Glutamatergic neuron (in vitro differentiated cells): ENCODE results near the gene UCP2. TPM values are rescaled to one million over a fixed set of nuclear protein-coding genes. Genes with fewer than 3 reads are reported as not detected.

Experiments
- DNase-seq: peaks from one replicate; pipeline ENCODE4 v3.0.0; 2022
- H3K27ac Mint-ChIP-seq: one replicate; pipeline ENCODE4 v1.8.0; 2020; ENCODE audit warnings: mild to moderate bottlenecking, mixed read lengths, inconsistent platforms; ENCODE audit not compliant: unreplicated experiment
- H3K27me3 Mint-ChIP-seq: one replicate; pipeline ENCODE4 v1.8.0; 2020; ENCODE audit warnings: mild to moderate bottlenecking, moderate library complexity, mixed read lengths, inconsistent platforms; ENCODE audit not compliant: unreplicated experiment
- H3K36me3 Mint-ChIP-seq: one replicate; pipeline ENCODE4 v1.8.0; 2020; ENCODE audit warnings: mild to moderate bottlenecking, mixed read lengths, inconsistent platforms; ENCODE audit not compliant: unreplicated experiment
- H3K4me1 Mint-ChIP-seq: one replicate; pipeline ENCODE4 v1.8.0; 2020; ENCODE audit warnings: mild to moderate bottlenecking, low read depth, mixed read lengths, inconsistent platforms; ENCODE audit not compliant: unreplicated experiment
- H3K4me3 Mint-ChIP-seq: one replicate; pipeline ENCODE4 v1.8.0; 2020; ENCODE audit warnings: mild to moderate bottlenecking, mixed read lengths, inconsistent platforms; ENCODE audit not compliant: unreplicated experiment
- H3K9me3 Mint-ChIP-seq: one replicate; pipeline ENCODE4 v1.8.0; 2020; ENCODE audit warnings: mild to moderate bottlenecking, moderate library complexity, mixed read lengths, inconsistent platforms; ENCODE audit not compliant: unreplicated experiment
- total RNA-seq: library from RNA; stranded (reverse); fragmentation: NEBNext Ultra II Directional; extraction: Animal tissue kit (Norgen Biotek cat#: 25700); gene quantifications from one replicate; pipeline ENCODE4 v1.2.1, GENCODE V29; 2021; ENCODE audit not compliant: unreplicated experiment
- TF ChIP-seq, protein P1 (sequence below): fragments of 200-600 bp; sonication (generic); IDR thresholded peaks from one replicate; pipeline ENCODE4 v1.5.0; 2021; ENCODE audit not compliant: partially characterized antibody, unreplicated experiment

Gene UCP2
- total RNA-seq, 1 donor from 2014 or later = 91.1 TPM

DNA sequence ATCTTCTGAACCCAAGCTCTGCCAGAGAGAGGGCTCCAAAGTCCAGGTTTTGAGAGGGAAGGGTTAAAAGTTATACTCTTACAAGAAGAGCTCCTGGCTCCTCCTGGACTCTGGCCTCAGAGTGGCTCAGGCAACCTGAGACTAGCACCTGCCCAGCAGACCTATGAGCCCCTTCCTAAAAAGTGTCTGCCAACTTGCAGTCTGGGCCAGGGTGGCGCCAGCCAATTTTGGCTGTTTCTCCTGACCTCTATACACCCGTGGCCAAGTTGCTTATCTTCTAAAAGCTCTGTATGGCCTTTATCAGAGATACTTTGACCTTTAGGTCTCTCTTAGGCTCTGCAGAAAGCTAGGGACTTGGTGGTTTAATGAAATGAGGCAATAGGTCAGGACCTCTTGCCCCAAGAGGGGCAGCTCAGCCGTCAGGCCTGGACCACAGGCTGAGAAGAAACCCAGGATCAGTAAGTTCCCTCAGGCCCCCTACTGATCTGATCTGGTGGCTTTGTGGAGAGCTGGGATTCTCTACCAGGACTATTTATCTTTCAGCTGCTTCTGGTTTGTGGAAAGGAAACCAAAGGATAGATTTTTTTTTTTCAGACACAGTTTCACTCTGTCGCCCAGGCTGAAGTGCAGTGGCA lies 36.6 kb upstream of the UCP2 start:
- peaks cover 7% of the 10 kb centered on the region for H3K36me3 Mint-ChIP-seq
- DNase-seq = no peak
- peaks cover 1% of the 10 kb centered on the region for H3K27me3 Mint-ChIP-seq
- H3K4me3 Mint-ChIP-seq = no peak overlapping the region
- no peak overlapping the region for H3K27ac Mint-ChIP-seq
- H3K4me1 Mint-ChIP-seq = no peaks in the 10 kb centered on the region
- no peaks in the 10 kb centered on the region for H3K9me3 Mint-ChIP-seq
- TF ChIP-seq, protein P1, sequence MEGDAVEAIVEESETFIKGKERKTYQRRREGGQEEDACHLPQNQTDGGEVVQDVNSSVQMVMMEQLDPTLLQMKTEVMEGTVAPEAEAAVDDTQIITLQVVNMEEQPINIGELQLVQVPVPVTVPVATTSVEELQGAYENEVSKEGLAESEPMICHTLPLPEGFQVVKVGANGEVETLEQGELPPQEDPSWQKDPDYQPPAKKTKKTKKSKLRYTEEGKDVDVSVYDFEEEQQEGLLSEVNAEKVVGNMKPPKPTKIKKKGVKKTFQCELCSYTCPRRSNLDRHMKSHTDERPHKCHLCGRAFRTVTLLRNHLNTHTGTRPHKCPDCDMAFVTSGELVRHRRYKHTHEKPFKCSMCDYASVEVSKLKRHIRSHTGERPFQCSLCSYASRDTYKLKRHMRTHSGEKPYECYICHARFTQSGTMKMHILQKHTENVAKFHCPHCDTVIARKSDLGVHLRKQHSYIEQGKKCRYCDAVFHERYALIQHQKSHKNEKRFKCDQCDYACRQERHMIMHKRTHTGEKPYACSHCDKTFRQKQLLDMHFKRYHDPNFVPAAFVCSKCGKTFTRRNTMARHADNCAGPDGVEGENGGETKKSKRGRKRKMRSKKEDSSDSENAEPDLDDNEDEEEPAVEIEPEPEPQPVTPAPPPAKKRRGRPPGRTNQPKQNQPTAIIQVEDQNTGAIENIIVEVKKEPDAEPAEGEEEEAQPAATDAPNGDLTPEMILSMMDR = no peak

DNA sequence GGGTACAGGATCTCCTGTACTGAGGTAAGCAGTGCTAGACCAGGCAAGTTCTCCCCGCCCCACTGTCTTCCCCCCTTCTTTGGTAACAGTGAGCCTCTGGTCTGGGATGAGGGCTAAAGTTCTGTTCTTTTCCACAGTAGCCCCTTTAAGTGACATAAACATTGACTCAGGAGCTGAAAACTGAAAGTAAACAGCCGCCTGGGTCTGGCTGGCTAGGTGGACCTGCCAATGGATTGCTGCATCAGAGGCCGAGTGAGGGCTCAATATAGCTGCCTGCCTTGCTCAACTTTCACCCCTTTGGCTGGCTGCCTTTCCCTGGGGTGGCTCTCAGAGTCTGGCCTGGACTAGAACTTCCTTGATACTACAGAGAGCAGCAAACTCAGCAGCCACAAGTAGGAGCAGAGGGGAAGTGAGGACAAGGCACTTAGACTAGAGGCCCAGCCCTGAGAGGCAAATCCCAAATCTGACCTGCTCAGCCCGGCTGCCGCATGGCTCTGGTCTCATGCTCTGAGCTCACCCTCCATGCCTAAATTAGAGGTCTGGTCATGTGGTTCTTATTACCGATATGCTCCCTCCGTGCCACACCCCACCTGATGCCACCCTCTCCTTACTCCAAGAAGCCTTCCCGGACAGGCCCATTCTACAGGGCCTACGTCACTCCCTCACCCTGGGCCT lies 35.8 kb upstream of the UCP2 start:
- H3K27me3 Mint-ChIP-seq = peaks cover 1% of the 10 kb centered on the region
- no peaks in the 10 kb centered on the region for H3K9me3 Mint-ChIP-seq
- peaks cover 7% of the 10 kb centered on the region for H3K36me3 Mint-ChIP-seq
- H3K4me1 Mint-ChIP-seq = no peaks in the 10 kb centered on the region
- DNase-seq = no peak
- TF ChIP-seq, protein P1 = no peak
- H3K27ac Mint-ChIP-seq = no peak overlapping the region
- H3K4me3 Mint-ChIP-seq = no peak overlapping the region

GRCh38 chr11:74017631-74018030 lies 35.0 kb upstream of the UCP2 start:
- H3K4me3 Mint-ChIP-seq = no peak overlapping the region
- H3K27ac Mint-ChIP-seq = no peak overlapping the region
- no peaks in the 10 kb centered on the region for H3K4me1 Mint-ChIP-seq
- H3K9me3 Mint-ChIP-seq = no peaks in the 10 kb centered on the region
- peaks cover 7% of the 10 kb centered on the region for H3K36me3 Mint-ChIP-seq
- DNase-seq = no peak
- peaks cover 1% of the 10 kb centered on the region for H3K27me3 Mint-ChIP-seq
- TF ChIP-seq, protein P1 = no peak

GRCh38 chr11:74015919-74016684 lies 33.5 kb upstream of the UCP2 start:
- Mint-ChIP-seq H3K27me3 (peaks cover 1% of the 10 kb centered on the region), H3K9me3 (peaks cover 2% of the 10 kb centered on the region), H3K4me3 (no peak overlapping the region), H3K36me3 (peaks cover 7% of the 10 kb centered on the region), H3K4me1 (no peaks in the 10 kb centered on the region), H3K27ac (no peak overlapping the region)
- TF ChIP-seq, protein P1 = no peak
- no peak for DNase-seq
